Trophoblast cell (in vitro differentiated cells and primary cell): ENCODE results near the gene ERBB2.
"Not testable (repeated sequence)": the region's sequence is repeated elsewhere in the genome, so short reads cannot be mapped to it uniquely, and the experiment has no call there.

Experiments used
- DNase-seq, 2 donors: peaks; one replicate each; pipeline ENCODE4 v3.0.0-alpha.2; 2016
- H2AFZ ChIP-seq: 2 replicates; pipeline ENCODE4 v1.6.1; 2013; ENCODE audit warnings: low read length, moderate library complexity, mild to moderate bottlenecking; ENCODE audit not compliant: insufficient read depth, poor library complexity
- H2AK5ac ChIP-seq: 2 replicates; pipeline ENCODE4 v1.6.1; 2013; ENCODE audit warnings: mild to moderate bottlenecking, low read length
- H2BK120ac ChIP-seq: 2 replicates; pipeline ENCODE4 v1.6.1; 2013; ENCODE audit warnings: low read length, mild to moderate bottlenecking, moderate library complexity; ENCODE audit not compliant: insufficient read depth, poor library complexity
- H2BK12ac ChIP-seq: 2 replicates; pipeline ENCODE4 v1.6.1; 2013; ENCODE audit warnings: mild to moderate bottlenecking, low read length, moderate library complexity
- H2BK5ac ChIP-seq: 2 replicates; pipeline ENCODE4 v1.6.1; 2013; ENCODE audit warnings: low read length, low read depth, moderate library complexity, mild to moderate bottlenecking; ENCODE audit not compliant: poor library complexity
- H3K14ac ChIP-seq: 2 replicates; pipeline ENCODE4 v1.6.1; 2013; ENCODE audit warnings: mild to moderate bottlenecking, low read length
- H3K18ac ChIP-seq: 2 replicates; pipeline ENCODE4 v1.6.1; 2013; ENCODE audit warnings: mild to moderate bottlenecking, low read length
- H3K23ac ChIP-seq: 2 replicates; pipeline ENCODE4 v1.6.1; 2013; ENCODE audit warnings: low read length
- H3K27ac ChIP-seq: 2 replicates; pipeline ENCODE4 v1.5.1; 2013; ENCODE audit warnings: low read depth, mild to moderate bottlenecking, inconsistent platforms, low read length, moderate library complexity
- H3K27me3 ChIP-seq: 2 replicates; pipeline ENCODE4 v1.6.1; 2013; ENCODE audit warnings: inconsistent platforms, mild to moderate bottlenecking, low read length, moderate library complexity; ENCODE audit not compliant: insufficient read depth
- H3K36me3 ChIP-seq, 2 experiments: 1 replicate in 1 of 2; 2 replicates in 1 of 2; pipeline ENCODE4 v1.6.1; 2013; ENCODE audit warnings: low read length in 2 of 2, mild to moderate bottlenecking in 2 of 2, moderate library complexity in 1 of 2; ENCODE audit not compliant: insufficient read depth in 2 of 2, control insufficient read depth in 1 of 2
- H3K4ac ChIP-seq: 2 replicates; pipeline ENCODE4 v1.6.1; 2013; ENCODE audit warnings: low read depth, mild to moderate bottlenecking, low read length, moderate library complexity
- H3K4me1 ChIP-seq, 2 experiments: 1 replicate in 1 of 2; 2 replicates in 1 of 2; pipeline ENCODE4 v1.6.1; 2013; ENCODE audit warnings: low read length in 2 of 2, mild to moderate bottlenecking in 2 of 2, moderate library complexity in 1 of 2; ENCODE audit not compliant: insufficient read depth in 2 of 2, control insufficient read depth in 1 of 2
- H3K4me2 ChIP-seq: 2 replicates; pipeline ENCODE4 v1.6.1; 2013; ENCODE audit warnings: inconsistent platforms, mild to moderate bottlenecking, low read length, moderate library complexity
- H3K4me3 ChIP-seq: 2 replicates; pipeline ENCODE4 v1.5.1; 2013; ENCODE audit warnings: mild to moderate bottlenecking, low read depth, low read length, inconsistent platforms
- H3K79me1 ChIP-seq: one replicate; pipeline ENCODE4 v1.6.1; 2013; ENCODE audit warnings: low read length
- H3K79me2 ChIP-seq: 2 replicates; pipeline ENCODE4 v1.6.1; 2013; ENCODE audit warnings: low read length, mild to moderate bottlenecking; ENCODE audit not compliant: control insufficient read depth, insufficient read depth, poor library complexity
- H3K9ac ChIP-seq: 2 replicates; pipeline ENCODE4 v1.6.1; 2013; ENCODE audit warnings: mild to moderate bottlenecking, low read length
- H3K9me3 ChIP-seq: 2 replicates; pipeline ENCODE4 v1.6.1; 2013; ENCODE audit warnings: low read depth, mild to moderate bottlenecking, control low read depth, inconsistent platforms, low read length; ENCODE audit not compliant: insufficient read depth
- H4K12ac ChIP-seq: 2 replicates; pipeline ENCODE4 v1.6.1; 2013; ENCODE audit warnings: low read depth, mild to moderate bottlenecking, low read length, moderate library complexity
- H4K8ac ChIP-seq: 2 replicates; pipeline ENCODE4 v1.6.1; 2013; ENCODE audit warnings: low read depth, mild to moderate bottlenecking, low read length, moderate library complexity
- H4K91ac ChIP-seq: one replicate; pipeline ENCODE4 v1.6.1; 2013; ENCODE audit warnings: low read depth, mild to moderate bottlenecking, low read length, moderate library complexity
- WGBS: extraction: QIAGEN DNeasy Blood & Tissue Kit; methylation state at CpG from one replicate; pipeline ENCODE4 v1.1.7; 2013; ENCODE audit warnings: missing lambda C conversion rate; ENCODE audit not compliant: insufficient read length, insufficient coverage; ENCODE audit errors: extremely low coverage; 5-methylcytosine and 5-hydroxymethylcytosine counted together

The ERBB2 gene

DNA sequence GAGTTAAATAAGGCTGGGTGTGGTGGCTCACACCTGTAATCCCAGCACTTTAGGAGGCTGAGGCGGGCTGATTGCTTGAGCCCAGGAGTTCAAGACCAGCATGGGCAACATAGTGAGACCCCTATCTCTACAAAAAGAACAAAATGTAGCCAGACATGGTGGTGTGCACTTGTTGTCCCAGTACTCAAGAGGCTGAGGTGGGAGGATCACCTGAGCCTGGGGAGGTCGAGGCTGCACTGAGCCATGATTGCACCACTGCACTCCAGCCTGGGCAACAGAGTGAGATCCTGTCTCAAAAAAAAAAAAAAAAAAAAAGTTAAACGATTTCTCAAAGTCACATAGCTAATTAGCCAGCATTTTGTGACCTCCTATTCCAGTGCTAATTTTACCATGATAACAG is 64.3 kb downstream of the ERBB2 start:
- not testable (repeated sequence) for H4K8ac ChIP-seq, H3K18ac ChIP-seq, H2BK5ac ChIP-seq, H3K27me3 ChIP-seq, H4K12ac ChIP-seq, H3K9me3 ChIP-seq, H2BK120ac ChIP-seq, H3K79me2 ChIP-seq, H2BK12ac ChIP-seq, H4K91ac ChIP-seq, H3K79me1 ChIP-seq, H3K14ac ChIP-seq, H3K4me2 ChIP-seq, H3K27ac ChIP-seq, H3K4ac ChIP-seq, H3K9ac ChIP-seq, H2AFZ ChIP-seq, H3K23ac ChIP-seq, H3K4me3 ChIP-seq, H2AK5ac ChIP-seq, DNase-seq, H3K36me3 ChIP-seq, H3K4me1 ChIP-seq
- WGBS = no CpG with 5 or more reads among the region's 3 CpGs

DNA sequence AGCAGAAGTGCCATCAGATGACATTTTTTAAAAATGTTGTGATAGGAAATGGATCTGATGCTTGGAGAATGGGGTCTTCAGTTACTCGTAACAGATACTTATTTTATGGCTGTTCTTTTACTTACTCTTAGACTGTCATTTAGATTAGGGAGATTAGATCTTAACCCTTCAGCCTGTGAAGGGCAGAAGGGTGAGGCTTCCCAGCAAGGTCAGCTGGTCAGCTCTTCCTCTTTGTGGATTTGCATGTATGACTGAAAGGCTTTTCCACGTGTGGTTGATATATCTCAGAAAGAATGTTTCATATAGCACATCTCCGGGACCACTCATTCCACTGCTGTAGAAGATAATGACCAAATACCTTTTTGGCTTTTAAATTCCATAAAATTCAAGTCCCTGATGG is 65.3 kb downstream of the ERBB2 start:
- no CpG with 5 or more reads among the region's 3 CpGs for WGBS
- no peak overlapping the region for H3K27ac ChIP-seq
- no peak overlapping the region for H3K14ac ChIP-seq
- H3K9ac ChIP-seq = no peak overlapping the region
- H3K18ac ChIP-seq = no peak overlapping the region
- H3K4me2 ChIP-seq = no peak overlapping the region
- H4K12ac ChIP-seq = no peak overlapping the region
- H3K36me3 ChIP-seq = no peaks in the 10 kb centered on the region
- H3K79me2 ChIP-seq = no peaks in the 10 kb centered on the region
- H3K27me3 ChIP-seq = no peaks in the 10 kb centered on the region
- H3K4ac ChIP-seq = no peak overlapping the region
- no peak overlapping the region for H4K8ac ChIP-seq
- no peak overlapping the region for H3K4me3 ChIP-seq
- no peak for DNase-seq
- H2AK5ac ChIP-seq = no peak overlapping the region
- no peak overlapping the region for H3K23ac ChIP-seq
- H3K4me1 ChIP-seq = peaks cover 2 to 4% of the 10 kb centered on the region in 2 experiments
- peaks cover 4% of the 10 kb centered on the region for H3K9me3 ChIP-seq
- no peak overlapping the region for H4K91ac ChIP-seq
- H2AFZ ChIP-seq = no peak overlapping the region
- H2BK5ac ChIP-seq = no peak overlapping the region
- H3K79me1 ChIP-seq = no peaks in the 10 kb centered on the region
- no peak overlapping the region for H2BK120ac ChIP-seq
- H2BK12ac ChIP-seq = no peak overlapping the region

GRCh38 chr17:39765766-39766165 is 65.9 kb downstream of the ERBB2 start:
- Histone ChIP-seq H3K9ac (no peak overlapping the region), H3K18ac (no peak overlapping the region), H3K4ac (no peak overlapping the region), H4K12ac (no peak overlapping the region), H2BK5ac (no peak overlapping the region), H3K27ac (no peak overlapping the region), H3K79me1 (no peaks in the 10 kb centered on the region), H2AFZ (no peak overlapping the region), H3K4me3 (no peak overlapping the region), H3K36me3 (no peaks in the 10 kb centered on the region), H3K27me3 (no peaks in the 10 kb centered on the region), H4K91ac (no peak overlapping the region), H3K23ac (no peak overlapping the region), H2AK5ac (no peak overlapping the region), H3K14ac (no peak overlapping the region), H3K9me3 (peaks cover 4% of the 10 kb centered on the region), H3K79me2 (no peaks in the 10 kb centered on the region), H3K4me2 (no peak overlapping the region), H2BK120ac (no peak overlapping the region), H3K4me1 (peaks cover 2 to 4% of the 10 kb centered on the region in 2 experiments), H4K8ac (no peak overlapping the region), H2BK12ac (no peak overlapping the region)
- no CpG with 5 or more reads among the region's 18 CpGs for WGBS
- no peak for DNase-seq

DNA sequence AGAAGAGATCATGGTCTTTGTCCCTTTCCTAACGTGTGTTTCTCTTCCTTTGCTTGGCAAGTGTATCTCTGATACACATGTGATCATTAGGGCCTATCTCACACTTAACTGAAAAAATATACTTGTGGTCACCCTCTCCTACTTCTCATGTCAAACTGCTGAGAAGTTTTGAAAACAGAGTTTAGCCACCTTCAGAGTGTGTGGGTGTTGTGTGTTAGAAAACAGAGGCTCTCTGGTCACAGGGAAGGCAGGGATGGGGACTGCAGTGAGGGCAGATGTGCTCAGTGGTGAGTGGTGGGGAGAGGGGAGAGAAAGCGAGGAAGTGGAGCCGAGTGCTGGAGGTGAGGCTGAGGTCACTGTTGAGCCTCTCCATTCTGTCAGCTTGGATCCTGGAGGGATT is 67.3 kb downstream of the ERBB2 start:
- Histone ChIP-seq H3K79me1 (no peaks in the 10 kb centered on the region), H4K91ac (no peak overlapping the region), H2BK12ac (no peak overlapping the region), H3K14ac (no peak overlapping the region), H4K8ac (no peak overlapping the region), H3K4ac (no peak overlapping the region), H2BK5ac (no peak overlapping the region), H3K27ac (no peak overlapping the region), H2AK5ac (no peak overlapping the region), H3K9ac (no peak overlapping the region), H3K9me3 (peaks cover 4% of the 10 kb centered on the region), H3K79me2 (no peaks in the 10 kb centered on the region), H3K4me3 (no peak overlapping the region), H3K23ac (no peak overlapping the region), H4K12ac (no peak overlapping the region), H3K36me3 (no peaks in the 10 kb centered on the region), H2AFZ (no peak overlapping the region), H3K18ac (no peak overlapping the region), H3K27me3 (peaks cover 2% of the 10 kb centered on the region), H3K4me2 (no peak overlapping the region), H3K4me1 (peaks cover 2 to 4% of the 10 kb centered on the region in 2 experiments), H2BK120ac (no peak overlapping the region)
- no CpG with 5 or more reads among the region's 3 CpGs for WGBS
- DNase-seq = no peak
